Thoracic aorta (tissue), 2 donors: ENCODE data around the gene GCNT2. TPM values are rescaled to one million over a fixed set of nuclear protein-coding genes. Genes with fewer than 3 reads are reported as not detected.

Source experiments
- ATAC-seq: fragments of 150-250 bp; one replicate; pipeline ENCODE4 v1.8.0; 2017; ENCODE audit warnings: low read depth; ENCODE audit not compliant: insufficient number of reproducible peaks, low FRiP score
- DNase-seq: peaks from one replicate; pipeline ENCODE4 v3.0.0-alpha.2; 2020; ENCODE audit warnings: low spot score
- H3K27ac ChIP-seq, 2 donors: fragments of 200-600 bp; sonication (generic); 1 replicate in 1 of 2; 2 replicates in 1 of 2; pipeline ENCODE4 v1.5.1; 2016; ENCODE audit warnings: mild to moderate bottlenecking in 2 of 2, moderate library complexity in 2 of 2
- H3K27me3 ChIP-seq: fragments of 200-600 bp; sonication (generic); replicated peaks from 2 replicates; pipeline ENCODE4 v1.6.0; 2016; ENCODE audit warnings: mild to moderate bottlenecking; ENCODE audit not compliant: insufficient read depth
- H3K36me3 ChIP-seq: fragments of 200-600 bp; sonication (generic); one replicate; pipeline ENCODE4 v1.5.1; 2016
- H3K4me1 ChIP-seq, 2 donors: fragments of 200-600 bp; sonication (generic); 1 replicate in 1 of 2; 2 replicates in 1 of 2; pipeline versions ENCODE4 v1.5.1 to v1.6.0; 2016; ENCODE audit warnings: low read depth in 2 of 2, mild to moderate bottlenecking in 1 of 2; ENCODE audit not compliant: control insufficient read depth in 1 of 2
- H3K4me3 ChIP-seq: fragments of 200-600 bp; sonication (generic); 2 replicates; pipeline ENCODE4 v1.5.1; 2016; ENCODE audit warnings: mild to moderate bottlenecking
- H3K9me3 ChIP-seq: fragments of 200-600 bp; sonication (generic); 2 replicates; pipeline ENCODE4 v1.5.1; 2016
- total RNA-seq, 2 donors: library from RNA; depleted of rRNA; stranded (reverse); fragments of >200 nt; gene quantifications; one replicate each; pipeline versions ENCODE4 v1.1.0 to v1.2.3, GENCODE V29; 2016
- TF ChIP-seq, protein P1 (sequence below): fragments of 200-600 bp; sonication (generic); IDR thresholded peaks from one replicate; pipeline ENCODE4 v1.5.1; 2019; ENCODE audit warnings: antibody characterized with exemption

The GCNT2 gene
- total RNA-seq, 2 donors from 2014 or later, result 29.1 to 44.9 TPM

GRCh38 chr6:10555625-10556309, 34.6 kb downstream of the GCNT2 start:
- H3K27ac ChIP-seq, result peak overlapping the region; percentile 62 to 72
- H3K9me3 ChIP-seq, result no peaks in the 10 kb centered on the region
- H3K4me3 ChIP-seq, result peak overlapping the region; percentile 68
- H3K4me1 ChIP-seq, result peaks cover 20 to 74% of the 10 kb centered on the region in 2 donors
- H3K36me3 ChIP-seq, result no peaks in the 10 kb centered on the region
- DNase-seq, result peak; percentile 28
- no peaks in the 10 kb centered on the region for H3K27me3 ChIP-seq
- TF ChIP-seq, protein P1, sequence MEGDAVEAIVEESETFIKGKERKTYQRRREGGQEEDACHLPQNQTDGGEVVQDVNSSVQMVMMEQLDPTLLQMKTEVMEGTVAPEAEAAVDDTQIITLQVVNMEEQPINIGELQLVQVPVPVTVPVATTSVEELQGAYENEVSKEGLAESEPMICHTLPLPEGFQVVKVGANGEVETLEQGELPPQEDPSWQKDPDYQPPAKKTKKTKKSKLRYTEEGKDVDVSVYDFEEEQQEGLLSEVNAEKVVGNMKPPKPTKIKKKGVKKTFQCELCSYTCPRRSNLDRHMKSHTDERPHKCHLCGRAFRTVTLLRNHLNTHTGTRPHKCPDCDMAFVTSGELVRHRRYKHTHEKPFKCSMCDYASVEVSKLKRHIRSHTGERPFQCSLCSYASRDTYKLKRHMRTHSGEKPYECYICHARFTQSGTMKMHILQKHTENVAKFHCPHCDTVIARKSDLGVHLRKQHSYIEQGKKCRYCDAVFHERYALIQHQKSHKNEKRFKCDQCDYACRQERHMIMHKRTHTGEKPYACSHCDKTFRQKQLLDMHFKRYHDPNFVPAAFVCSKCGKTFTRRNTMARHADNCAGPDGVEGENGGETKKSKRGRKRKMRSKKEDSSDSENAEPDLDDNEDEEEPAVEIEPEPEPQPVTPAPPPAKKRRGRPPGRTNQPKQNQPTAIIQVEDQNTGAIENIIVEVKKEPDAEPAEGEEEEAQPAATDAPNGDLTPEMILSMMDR, result no peak
- peak; percentile 17 for ATAC-seq

DNA sequence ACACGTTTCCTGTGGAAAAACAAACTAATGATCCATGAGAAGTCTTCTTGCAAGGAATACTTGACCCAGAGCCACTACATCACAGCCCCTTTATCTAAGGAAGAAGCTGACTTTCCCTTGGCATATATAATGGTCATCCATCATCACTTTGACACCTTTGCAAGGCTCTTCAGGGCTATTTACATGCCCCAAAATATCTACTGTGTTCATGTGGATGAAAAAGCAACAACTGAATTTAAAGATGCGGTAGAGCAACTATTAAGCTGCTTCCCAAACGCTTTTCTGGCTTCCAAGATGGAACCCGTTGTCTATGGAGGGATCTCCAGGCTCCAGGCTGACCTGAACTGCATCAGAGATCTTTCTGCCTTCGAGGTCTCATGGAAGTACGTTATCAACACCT, 35.4 kb downstream of the GCNT2 start:
- Histone ChIP-seq H3K4me1 (peaks cover 27 to 81% of the 10 kb centered on the region in 2 donors), H3K27ac (no peak overlapping the region)
- ATAC-seq, result no peak

DNA sequence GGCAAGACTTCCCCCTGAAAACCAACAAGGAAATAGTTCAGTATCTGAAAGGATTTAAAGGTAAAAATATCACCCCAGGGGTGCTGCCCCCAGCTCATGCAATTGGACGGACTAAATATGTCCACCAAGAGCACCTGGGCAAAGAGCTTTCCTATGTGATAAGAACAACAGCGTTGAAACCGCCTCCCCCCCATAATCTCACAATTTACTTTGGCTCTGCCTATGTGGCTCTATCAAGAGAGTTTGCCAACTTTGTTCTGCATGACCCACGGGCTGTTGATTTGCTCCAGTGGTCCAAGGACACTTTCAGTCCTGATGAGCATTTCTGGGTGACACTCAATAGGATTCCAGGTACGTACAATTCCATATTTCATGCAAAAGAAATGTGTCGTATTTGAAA, 35.8 kb downstream of the GCNT2 start:
- Histone ChIP-seq H3K4me1 (peaks cover 29 to 85% of the 10 kb centered on the region in 2 donors), H3K27me3 (no peaks in the 10 kb centered on the region), H3K36me3 (no peaks in the 10 kb centered on the region), H3K4me3 (peak overlapping the region; percentile 68), H3K9me3 (no peaks in the 10 kb centered on the region), H3K27ac (no peak overlapping the region)
- ATAC-seq, result no peak
- TF ChIP-seq, protein P1, result no peak
- no peak for DNase-seq

More for the DNA sequence above, 35.4 kb downstream of the GCNT2 start:
- Histone ChIP-seq H3K9me3 (no peaks in the 10 kb centered on the region), H3K27me3 (no peaks in the 10 kb centered on the region), H3K36me3 (no peaks in the 10 kb centered on the region), H3K4me3 (peak overlapping the region; percentile 68)
- TF ChIP-seq, protein P1, result no peak
- DNase-seq, result no peak

- Histone ChIP-seq H3K36me3 (no peaks in the 10 kb centered on the region), H3K27me3 (no peaks in the 10 kb centered on the region), H3K4me1 (peaks cover 36 to 86% of the 10 kb centered on the region in 2 donors), H3K4me3 (no peak overlapping the region), H3K27ac (no peak overlapping the region), H3K9me3 (no peaks in the 10 kb centered on the region)
- TF ChIP-seq, protein P1, result no peak
- ATAC-seq (no peak), DNase-seq (no peak)
These were observed 36.8 kb downstream of the GCNT2 start for GRCh38 chr6:10557913-10558312.

DNA sequence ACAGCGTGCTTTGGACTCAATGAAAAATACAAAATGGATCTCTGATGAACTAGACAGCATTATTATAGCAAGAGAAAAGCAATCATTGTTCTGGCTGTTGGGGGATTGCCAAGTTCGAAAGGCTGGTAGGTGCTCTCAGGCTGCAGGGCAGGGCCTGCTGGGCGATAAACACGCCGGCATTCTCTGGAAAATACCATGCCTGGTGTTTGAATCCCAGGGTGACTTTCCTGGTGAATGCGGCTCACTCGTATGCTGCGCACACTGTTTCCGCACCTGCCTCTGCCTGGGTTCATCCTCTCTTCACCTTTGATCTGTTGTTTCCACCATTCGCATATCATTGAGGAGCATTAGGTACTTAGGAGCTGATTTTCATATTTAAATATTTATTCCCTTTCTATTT, 37.4 kb downstream of the GCNT2 start:
- ATAC-seq, result no peak
- Histone ChIP-seq H3K36me3 (no peaks in the 10 kb centered on the region), H3K9me3 (no peaks in the 10 kb centered on the region), H3K4me3 (no peak overlapping the region), H3K27me3 (no peaks in the 10 kb centered on the region), H3K27ac (no peak overlapping the region), H3K4me1 (peaks cover 31 to 80% of the 10 kb centered on the region in 2 donors)
- DNase-seq, result no peak
- TF ChIP-seq, protein P1, result no peak
